OCI-LY7 (cell line): ENCODE data around the gene CWC22. TPM values are rescaled to one million over a fixed set of nuclear protein-coding genes. Genes with fewer than 3 reads are reported as not detected.

Experiments used
- BruUV-seq: library from RNA; stranded (reverse); fragments of 400-500 nt; replicated peaks from 2 replicates; lab custom pipeline; 2021; lab: Mats Ljungman, UMichigan
- CTCF ChIA-PET: fragments of 300-600 bp; sonication (Branson Sonifier 250); formaldehyde crosslinking; loops from one replicate; lab custom pipeline; 2022; ENCODE audit warnings: antibody characterized with exemption; ENCODE audit not compliant: unreplicated experiment; lab: Charles Lee
- POLR2A ChIA-PET: fragments of 300-600 bp; sonication (Branson Sonifier 250); formaldehyde crosslinking; loops from one replicate; lab custom pipeline; 2022; ENCODE audit warnings: antibody characterized with exemption; lab: Charles Lee
- DNase-seq: peaks from one replicate; pipeline ENCODE4 v3.0.0-alpha.2; 2015; ENCODE audit warnings: low spot score
- H2AFZ ChIP-seq: fragments of 200-600 bp; sonication (generic), shearing (Covaris generic); 2 replicates; pipeline ENCODE4 v1.6.1; 2014; ENCODE audit warnings: mild to moderate bottlenecking, antibody characterized with exemption, low read length, moderate library complexity
- H3K27ac ChIP-seq: fragments of 200-600 bp; sonication (generic); 2 replicates; pipeline ENCODE4 v1.5.1; 2014; ENCODE audit warnings: mixed run types, low read depth, mild to moderate bottlenecking, moderate library complexity, low read length, inconsistent platforms; ENCODE audit not compliant: poor library complexity, severe bottlenecking
- H3K36me3 ChIP-seq: fragments of 200-600 bp; sonication (generic); 2 replicates; pipeline ENCODE4 v1.6.1; 2014; ENCODE audit warnings: mild to moderate bottlenecking, antibody characterized with exemption, low read length, moderate library complexity, mixed read lengths; ENCODE audit not compliant: insufficient read depth
- H3K4me1 ChIP-seq: fragments of 200-600 bp; sonication (generic); 2 replicates; pipeline ENCODE4 v1.5.1; 2014; ENCODE audit warnings: mild to moderate bottlenecking, low read length; ENCODE audit not compliant: insufficient read depth, poor library complexity, severe bottlenecking
- H3K4me2 ChIP-seq: fragments of 200-600 bp; sonication (generic); 2 replicates; pipeline ENCODE4 v1.6.1; 2014; ENCODE audit warnings: mild to moderate bottlenecking, low read length
- H3K4me3 ChIP-seq: fragments of 200-600 bp; sonication (generic); 2 replicates; pipeline ENCODE4 v1.5.1; 2014; ENCODE audit warnings: mild to moderate bottlenecking, low read depth, low read length; ENCODE audit not compliant: poor library complexity, severe bottlenecking
- H3K79me2 ChIP-seq: fragments of 200-600 bp; sonication (generic); 2 replicates; pipeline ENCODE4 v1.6.1; 2016; ENCODE audit warnings: low read depth, mild to moderate bottlenecking, low read length, moderate library complexity, mixed read lengths; ENCODE audit not compliant: insufficient read depth
- H3K9me2 ChIP-seq: fragments of 200-600 bp; sonication (generic); 2 replicates; pipeline ENCODE4 v1.6.1; 2016; ENCODE audit warnings: mild to moderate bottlenecking, low read length, mixed read lengths; ENCODE audit not compliant: insufficient read depth
- H3K9me3 ChIP-seq: fragments of 200-600 bp; sonication (generic); 2 replicates; pipeline ENCODE4 v1.6.1; 2014; ENCODE audit warnings: mild to moderate bottlenecking, mixed run types, low read length, mixed read lengths
- H4K20me1 ChIP-seq: fragments of 200-600 bp; sonication (generic); 2 replicates; pipeline ENCODE4 v1.6.1; 2014; ENCODE audit warnings: mild to moderate bottlenecking, antibody characterized with exemption, low read length, moderate library complexity, mixed read lengths; ENCODE audit not compliant: insufficient read depth
- CTCF ChIP-seq: fragments of 200-600 bp; sonication (generic); conservative IDR thresholded peaks from 2 replicates; pipeline ENCODE4 v1.5.1; 2014; ENCODE audit warnings: mild to moderate bottlenecking, antibody characterized with exemption, low read length, moderate library complexity, mixed read lengths
- EZH2phosphoT487 ChIP-seq: fragments of 200-600 bp; sonication (generic); IDR thresholded peaks from 2 replicates; pipeline ENCODE4 v1.6.1; 2018; ENCODE audit warnings: low read depth, borderline replicate concordance, mild to moderate bottlenecking, mixed run types, antibody characterized with exemption, low read length, moderate library complexity, mixed read lengths
- intact Hi-C: fragments of 100-400 bp; cut with micrococcal nuclease; formaldehyde crosslinking; loops from one replicate; pipeline ENCODE4 v1.10.0; 2022; ENCODE audit not compliant: unreplicated experiment
- total RNA-seq, 2 experiments: library from RNA; depleted of rRNA in 1 of 2; stranded (reverse); fragments of >200 nt in 1 of 2; shearing (Covaris generic) in 1 of 2; gene quantifications; 2 replicates each; pipeline ENCODE4 v1.2.3, GENCODE V29; 2014 to 2022

CWC22 gene
- total RNA-seq, 2 experiments from 2014 or later, result 11.6 to 20.0 TPM

GRCh38 chr2:179990676-179991317 lies 16.3 kb downstream of the CWC22 start:
- POLR2A ChIA-PET, result interaction anchor here (1.4 kb wide), 1 partner anchor 12 kb away, joined by 5 read pairs; no protein-coding TSS in a partner anchor
- Histone ChIP-seq H3K4me3 (no peak overlapping the region), H3K4me2 (no peak overlapping the region), H3K36me3 (peaks cover 66% of the 10 kb centered on the region), H2AFZ (no peak overlapping the region), H4K20me1 (0 out of 2 replicates have a peak, but pooled peaks cover 3% of the 10 kb centered on the region), H3K4me1 (no peaks in the 10 kb centered on the region), H3K79me2 (peaks cover 26% of the 10 kb centered on the region; the same call in 1 of the 2 replicates), H3K9me2 (no peaks in the 10 kb centered on the region), H3K27ac (no peak overlapping the region), H3K9me3 (no peaks in the 10 kb centered on the region)
- intact Hi-C loops, result no loop called here
- CTCF ChIA-PET, result no interaction called here
- BruUV-seq, result no TSS peak
- DNase-seq, result no peak
- TF ChIP-seq EZH2phosphoT487, result no peak
- no peak for TF ChIP-seq CTCF

GRCh38 chr2:179987916-179988315 lies 19.2 kb downstream of the CWC22 start:
- CTCF ChIA-PET, result no interaction called here
- H3K36me3 ChIP-seq, result peaks cover 89% of the 10 kb centered on the region

More at GRCh38 chr2:179987916-179988315, 19.2 kb downstream of the CWC22 start:
- TF ChIP-seq EZH2phosphoT487, result no peak
- TF ChIP-seq CTCF, result no peak
- Histone ChIP-seq H3K4me1 (no peaks in the 10 kb centered on the region), H3K4me2 (no peak overlapping the region), H3K27ac (no peak overlapping the region), H3K9me2 (no peaks in the 10 kb centered on the region), H2AFZ (no peak overlapping the region), H4K20me1 (no peaks in the 10 kb centered on the region), H3K4me3 (no peak overlapping the region), H3K9me3 (no peaks in the 10 kb centered on the region), H3K79me2 (peaks cover 12% of the 10 kb centered on the region; the same call in 1 of the 2 replicates)
- POLR2A ChIA-PET, result no interaction called here
- intact Hi-C loops, result no loop called here
- no peak for DNase-seq
- BruUV-seq, result no TSS peak
